SK-N-SH (cell line): ENCODE measurements around the gene CAPN9. TPM values are rescaled to one million over a fixed set of nuclear protein-coding genes. Genes with fewer than 3 reads are reported as not detected.
"Not testable (repeated sequence)": the region's sequence is repeated elsewhere in the genome, so short reads cannot be mapped to it uniquely, and the experiment has no call there.

Experiments used
- CTCF ChIA-PET: fragments of 300-600, 350-600 bp; formaldehyde crosslinking; extraction: SDS; loops from one replicate; lab custom pipeline; 2021; lab: Yijun Ruan, JAX
- POLR2A ChIA-PET: fragments of 350-600 bp; sonication (Branson Sonifier 250); formaldehyde crosslinking; extraction: SDS; loops from one replicate; lab custom pipeline; 2020; ENCODE audit warnings: antibody characterized with exemption, inconsistent platforms; lab: Yijun Ruan, JAX
- DNase-seq: peaks from one replicate; pipeline ENCODE4 v3.0.0; 2012
- H2AFZ ChIP-seq: fragments of 200-600 bp; sonication (generic); 2 replicates; pipeline ENCODE4 v1.8.1; 2016; ENCODE audit warnings: antibody characterized with exemption, mild to moderate bottlenecking, low read depth
- H3F3A ChIP-seq: fragments of 200-600 bp; sonication (generic); replicated peaks from 2 replicates; pipeline ENCODE3; 2016; ENCODE audit warnings: antibody characterized with exemption, mild to moderate bottlenecking; ENCODE audit not compliant: insufficient read depth
- H3K27ac ChIP-seq, 2 experiments: fragments of 200-500 bp in 1 of 2; fragments of 200-600 bp in 1 of 2; sonication (Bioruptor generic) in 1 of 2; sonication (generic), shearing (Covaris generic) in 1 of 2; 2 replicates each; pipeline versions ENCODE4 v1.5.1 to v1.6.1; 2014 to 2016; ENCODE audit warnings: low read depth in 2 of 2, inconsistent platforms in 1 of 2, low read length in 1 of 2, mild to moderate bottlenecking in 1 of 2, mixed read lengths in 1 of 2
- H3K27me3 ChIP-seq: fragments of 200-600 bp; sonication (generic), shearing (Covaris generic); 2 replicates; pipeline ENCODE4 v1.6.1; 2016; ENCODE audit warnings: mixed run types; ENCODE audit not compliant: insufficient read depth
- H3K36me3 ChIP-seq, 2 experiments: fragments of 200-500 bp in 1 of 2; fragments of 200-600 bp in 1 of 2; sonication (Bioruptor generic) in 1 of 2; sonication (generic) in 1 of 2; replicated peaks in 1 of 2; 2 replicates each; pipeline versions ENCODE3 to v1.5.1; 2014 to 2016; ENCODE audit warnings: low read length in 1 of 2, mild to moderate bottlenecking in 1 of 2; ENCODE audit not compliant: insufficient read depth in 2 of 2, control insufficient read depth in 1 of 2
- H3K4me1 ChIP-seq, 2 experiments: fragments of 200-500 bp in 1 of 2; fragments of 200-600 bp in 1 of 2; sonication (Bioruptor generic) in 1 of 2; sonication (generic), shearing (Covaris generic) in 1 of 2; 2 replicates each; pipeline versions ENCODE4 v1.5.1 to v1.6.1; 2014 to 2016; ENCODE audit warnings: low read depth in 1 of 2, low read length in 1 of 2, mixed run types in 1 of 2; ENCODE audit not compliant: insufficient read depth in 2 of 2, control insufficient read depth in 1 of 2
- H3K4me2 ChIP-seq: fragments of 200-600 bp; sonication (generic), shearing (Covaris generic); 2 replicates; pipeline ENCODE4 v1.6.1; 2017; ENCODE audit warnings: mixed run types
- H3K4me3 ChIP-seq, 2 experiments: fragments of 200-500 bp in 1 of 2; fragments of 200-600 bp in 1 of 2; sonication (Bioruptor generic) in 1 of 2; sonication (generic), shearing (Covaris generic) in 1 of 2; 2 replicates each; pipeline versions ENCODE4 v1.5.1 to v1.8.1; 2014 to 2016; ENCODE audit warnings: low read depth in 2 of 2, inconsistent platforms in 1 of 2, low read length in 1 of 2, mild to moderate bottlenecking in 1 of 2, mixed read lengths in 1 of 2, moderate library complexity in 1 of 2
- H3K79me2 ChIP-seq: fragments of 200-600 bp; sonication (generic); 2 replicates; pipeline ENCODE4 v1.8.1; 2017; ENCODE audit warnings: mild to moderate bottlenecking; ENCODE audit not compliant: insufficient read depth
- H3K9ac ChIP-seq: fragments of 200-600 bp; sonication (generic); 2 replicates; pipeline ENCODE4 v1.6.1; 2017; ENCODE audit warnings: mixed run types
- H3K9me2 ChIP-seq: fragments of 200-600 bp; sonication (generic); 2 replicates; pipeline ENCODE4 v1.6.1; 2017; ENCODE audit warnings: mixed run types
- H3K9me3 ChIP-seq: fragments of 200-600 bp; sonication (generic); 2 replicates; pipeline ENCODE4 v1.6.1; 2017; ENCODE audit warnings: mixed run types, mild to moderate bottlenecking, moderate library complexity
- H4K20me1 ChIP-seq: fragments of 200-600 bp; sonication (generic); 2 replicates; pipeline ENCODE4 v1.6.1; 2017; ENCODE audit warnings: mild to moderate bottlenecking, mixed run types; ENCODE audit not compliant: insufficient read depth
- CHD2 ChIP-seq: fragments of 150-350 bp; IDR thresholded peaks from 2 replicates; pipeline ENCODE4 v1.6.1; 2018; ENCODE audit warnings: low read length; ENCODE audit not compliant: partially characterized antibody
- CTCF ChIP-seq: fragments of 200-600 bp; sonication (generic); IDR thresholded peaks from 2 replicates; pipeline ENCODE4 v1.6.1; 2017; ENCODE audit warnings: antibody characterized with exemption, mild to moderate bottlenecking, moderate library complexity
- ELF1 ChIP-seq: IDR thresholded peaks from 2 replicates; pipeline ENCODE4 v1.4.0; 2012
- EP300 ChIP-seq, 2 experiments: IDR thresholded peaks; 2 replicates each; pipeline versions ENCODE4 v1.4.0 to v1.6.1; 2012; ENCODE audit warnings: borderline replicate concordance in 1 of 2, low read depth in 1 of 2, low read length in 1 of 2
- EZH2phosphoT487 ChIP-seq: fragments of 200-600 bp; sonication (generic); IDR thresholded peaks from 2 replicates; pipeline ENCODE4 v1.6.1; 2017; ENCODE audit warnings: low read depth, mixed run types, mild to moderate bottlenecking, antibody characterized with exemption, moderate library complexity, borderline replicate concordance
- FOSL2 ChIP-seq: IDR thresholded peaks from 2 replicates; pipeline ENCODE4 v1.4.0; 2012; ENCODE audit warnings: low read depth, mild to moderate bottlenecking, moderate library complexity, borderline replicate concordance
- FOXJ3 ChIP-seq: sonication (generic); formaldehyde crosslinking; IDR thresholded peaks from 2 replicates; pipeline ENCODE4 v1.5.1; 2020; ENCODE audit warnings: mild to moderate bottlenecking, missing genetic modification reagents
- GABPA ChIP-seq: IDR thresholded peaks from 2 replicates; pipeline ENCODE4 v1.4.0; 2012; ENCODE audit warnings: low read depth, mild to moderate bottlenecking
- GATA2 ChIP-seq: sonication (generic); formaldehyde crosslinking; IDR thresholded peaks from 2 replicates; pipeline ENCODE4 v1.5.0; 2020; ENCODE audit warnings: mild to moderate bottlenecking, missing genetic modification reagents
- IRF3 ChIP-seq: fragments of 150-350 bp; IDR thresholded peaks from 2 replicates; pipeline ENCODE4 v1.6.1; 2016; ENCODE audit warnings: mild to moderate bottlenecking, low read depth, low read length
- MEF2A ChIP-seq: IDR thresholded peaks from 2 replicates; pipeline ENCODE4 v1.4.0; 2012; ENCODE audit warnings: low read depth, borderline replicate concordance
- RAD21 ChIP-seq: IDR thresholded peaks from 2 replicates; pipeline ENCODE4 v1.6.1; 2012; ENCODE audit warnings: mild to moderate bottlenecking, low read length
- RCOR1 ChIP-seq: fragments of 150-350 bp; IDR thresholded peaks from 2 replicates; pipeline ENCODE4 v1.6.1; 2017; ENCODE audit warnings: antibody characterized with exemption, low read length
- REST ChIP-seq: IDR thresholded peaks from 2 replicates; pipeline ENCODE4 v1.6.1; 2012; ENCODE audit warnings: mild to moderate bottlenecking, low read depth, low read length, moderate library complexity
- RFX5 ChIP-seq: IDR thresholded peaks from 2 replicates; pipeline ENCODE4 v1.6.1; 2012; ENCODE audit warnings: mild to moderate bottlenecking, improper control_type of control experiment, low read length
- SMC3 ChIP-seq: IDR thresholded peaks from 2 replicates; pipeline ENCODE4 v1.6.1; 2012; ENCODE audit warnings: low read depth, low read length, improper control_type of control experiment
- TCF12 ChIP-seq: IDR thresholded peaks from 2 replicates; pipeline ENCODE4 v1.4.0; 2012
- TEAD4 ChIP-seq: IDR thresholded peaks from 2 replicates; pipeline ENCODE4 v1.4.0; 2012; ENCODE audit warnings: mild to moderate bottlenecking, borderline replicate concordance; ENCODE audit not compliant: insufficient read depth
- ZBTB33 ChIP-seq: IDR thresholded peaks from 2 replicates; pipeline ENCODE4 v1.4.0; 2012; ENCODE audit warnings: low read depth, borderline replicate concordance
- WGBS: methylation state at CpG from one replicate; pipeline ENCODE4 v1.1.6; 2017; ENCODE audit warnings: low lambda C conversion rate; 5-methylcytosine and 5-hydroxymethylcytosine counted together
- polyA plus RNA-seq, 3 experiments: library from polyadenylated mRNA; depleted of rRNA; stranded (reverse); fragments of >200 nt; gene quantifications; 2 replicates each; pipeline ENCODE4 v1.2.3, GENCODE V29; 2012

Gene CAPN9
- polyA plus RNA-seq, 1 of the 3 experiments (the other 2 are of a cell fraction) = not detected

- no peaks in the 10 kb centered on the region for H3K9me2 ChIP-seq
- ChIA-PET CTCF (interaction anchor here (1.1 kb wide), 1 partner anchor 37 kb away, joined by 4 read pairs; no protein-coding TSS in a partner anchor), POLR2A (no interaction called here)
- peaks cover 0 to 11% of the 10 kb centered on the region in 2 experiments for H3K36me3 ChIP-seq
- no peaks in the 10 kb centered on the region for H3K4me1 ChIP-seq
- no peak overlapping the region for H3K9ac ChIP-seq
- 95% methylated on average over 14 of the region's 14 CpGs for WGBS
- H3K4me2 ChIP-seq = no peak overlapping the region
- no peak overlapping the region for H3K27ac ChIP-seq
- H3F3A ChIP-seq = no peaks in the 10 kb centered on the region
- TF ChIP-seq FOXJ3 = no peak
- TF ChIP-seq REST = no peak
- no peak for TF ChIP-seq RCOR1
- TF ChIP-seq CHD2 = no peak
- no peak for TF ChIP-seq TCF12
- TF ChIP-seq RFX5 = no peak
- no peak for TF ChIP-seq GATA2 (CRISPR knock-in tag)
- TF ChIP-seq EZH2phosphoT487 = no peak
- TF ChIP-seq ELF1 = no peak
- TF ChIP-seq IRF3 = no peak
- no peak for TF ChIP-seq EP300 (IDR thresholded peaks at IDR 0.05; ENCODE audit: borderline replicate concordance in 1 of 2, low read depth in 1 of 2, low read length in 1 of 2)
- no peak for TF ChIP-seq RAD21
- no peak for TF ChIP-seq SMC3
- no peak for TF ChIP-seq TEAD4
- TF ChIP-seq CTCF = no peak
- no peak for TF ChIP-seq ZBTB33
- no peak for TF ChIP-seq MEF2A
- no peak for TF ChIP-seq FOSL2
- TF ChIP-seq GABPA = no peak
- no peak for DNase-seq
- no peaks in the 10 kb centered on the region for H3K27me3 ChIP-seq
- H3K9me3 ChIP-seq = no peaks in the 10 kb centered on the region
- no peak overlapping the region for H2AFZ ChIP-seq
- no peak overlapping the region for H3K4me3 ChIP-seq
- no peaks in the 10 kb centered on the region for H4K20me1 ChIP-seq
- H3K79me2 ChIP-seq = no peaks in the 10 kb centered on the region
Measured at GRCh38 chr1:230698130-230698529, 49.1 kb upstream of the CAPN9 start.

GRCh38 chr1:230698964-230699363, 48.2 kb upstream of the CAPN9 start:
- H3K4me1 ChIP-seq, H3K4me2 ChIP-seq, H3K9me2 ChIP-seq, H3K9ac ChIP-seq, H3K36me3 ChIP-seq, H3K27me3 ChIP-seq, H3K9me3 ChIP-seq, H4K20me1 ChIP-seq, DNase-seq, H3K79me2 ChIP-seq, H3K4me3 ChIP-seq, CTCF ChIA-PET, H3F3A ChIP-seq, H3K27ac ChIP-seq, POLR2A ChIA-PET, H2AFZ ChIP-seq: not testable (repeated sequence)
